ENCODE measurements around the gene WDR45.
"Not testable (repeated sequence)": the region's sequence is repeated elsewhere in the genome, so short reads cannot be mapped to it uniquely, and the experiment has no call there.

DNA sequence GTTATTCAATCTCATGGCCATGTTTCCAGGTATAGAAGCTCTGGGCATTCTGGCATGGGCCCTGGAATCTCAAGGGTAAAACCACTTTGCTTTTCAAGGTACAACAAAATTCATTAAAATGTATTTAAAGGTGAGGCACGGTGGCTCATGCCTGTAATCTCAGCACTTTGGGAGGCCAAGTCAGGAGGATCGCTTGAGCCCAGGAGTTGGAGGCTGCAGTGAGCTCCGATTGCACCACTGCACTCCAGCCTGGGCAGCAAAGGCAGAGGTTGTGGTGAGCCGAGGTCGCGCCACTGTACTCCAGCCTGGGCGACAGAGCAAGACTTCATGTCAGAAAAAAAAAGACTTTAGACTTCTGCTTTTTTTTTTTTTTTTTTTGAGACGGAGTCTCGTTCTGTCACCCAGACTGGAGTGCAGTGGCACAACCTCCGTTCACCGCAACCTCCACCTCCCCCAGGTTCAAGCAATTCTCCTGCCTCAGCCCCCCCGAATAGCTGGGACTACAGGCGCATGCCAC lies 48.1 kb upstream of the WDR45 start:
- TF ChIP-seq, protein P1, sequence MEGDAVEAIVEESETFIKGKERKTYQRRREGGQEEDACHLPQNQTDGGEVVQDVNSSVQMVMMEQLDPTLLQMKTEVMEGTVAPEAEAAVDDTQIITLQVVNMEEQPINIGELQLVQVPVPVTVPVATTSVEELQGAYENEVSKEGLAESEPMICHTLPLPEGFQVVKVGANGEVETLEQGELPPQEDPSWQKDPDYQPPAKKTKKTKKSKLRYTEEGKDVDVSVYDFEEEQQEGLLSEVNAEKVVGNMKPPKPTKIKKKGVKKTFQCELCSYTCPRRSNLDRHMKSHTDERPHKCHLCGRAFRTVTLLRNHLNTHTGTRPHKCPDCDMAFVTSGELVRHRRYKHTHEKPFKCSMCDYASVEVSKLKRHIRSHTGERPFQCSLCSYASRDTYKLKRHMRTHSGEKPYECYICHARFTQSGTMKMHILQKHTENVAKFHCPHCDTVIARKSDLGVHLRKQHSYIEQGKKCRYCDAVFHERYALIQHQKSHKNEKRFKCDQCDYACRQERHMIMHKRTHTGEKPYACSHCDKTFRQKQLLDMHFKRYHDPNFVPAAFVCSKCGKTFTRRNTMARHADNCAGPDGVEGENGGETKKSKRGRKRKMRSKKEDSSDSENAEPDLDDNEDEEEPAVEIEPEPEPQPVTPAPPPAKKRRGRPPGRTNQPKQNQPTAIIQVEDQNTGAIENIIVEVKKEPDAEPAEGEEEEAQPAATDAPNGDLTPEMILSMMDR (IDR thresholded peaks at IDR 0.05) = not testable (repeated sequence)
- not testable (repeated sequence) for TF ChIP-seq POLR2A, EP300 (IDR thresholded peaks at IDR 0.05)
